NCI-H1436 treated with DMSO at 0.1 percent for 48 hours (cell line): Measurements from ENCODE around the gene ANGPTL3.

Experiments
- DNase-seq: peaks from one replicate; lab custom pipeline; 2025; lab: John Stamatoyannopoulos, UW

ANGPTL3 gene

GRCh38 chr1:62628506-62628905 lies 31.2 kb downstream of the ANGPTL3 start:
- no peak for DNase-seq

- no peak for DNase-seq
These were observed 40.2 kb downstream of the ANGPTL3 start for GRCh38 chr1:62637392-62638105.

GRCh38 chr1:62643283-62643682 lies 46.0 kb downstream of the ANGPTL3 start:
- no peak for DNase-seq

- no peak for DNase-seq
These were observed 55.1 kb downstream of the ANGPTL3 start for GRCh38 chr1:62652387-62652786.

GRCh38 chr1:62654744-62655143 lies 57.4 kb downstream of the ANGPTL3 start:
- no peak for DNase-seq
